Lung (tissue), 12 donors: ENCODE data around the gene COL4A1. TPM values are rescaled to one million over a fixed set of nuclear protein-coding genes. Genes with fewer than 3 reads are reported as not detected.
"Not testable (repeated sequence)": the region's sequence is repeated elsewhere in the genome, so short reads cannot be mapped to it uniquely, and the experiment has no call there.

Experiments used
- ATAC-seq: fragments of 200-7000 bp; cut with Tn5 transposase; one replicate; pipeline ENCODE4 v1.9.1; 2020; ENCODE audit warnings: moderate number of reproducible peaks; ENCODE audit not compliant: insufficient read depth, low FRiP score
- DNase-seq, 3 donors: peaks; one replicate each; pipeline ENCODE4 v3.0.0-alpha.2; 2013 to 2017
- H3K27ac ChIP-seq, 2 donors: one replicate each; pipeline ENCODE4 v1.5.1; 2013; ENCODE audit warnings: mild to moderate bottlenecking in 2 of 2, moderate library complexity in 2 of 2, control low read depth in 1 of 2, inconsistent platforms in 1 of 2, low read depth in 1 of 2, low read length in 1 of 2
- H3K27me3 ChIP-seq, 3 donors: one replicate each; pipeline ENCODE4 v1.5.1; 2013; ENCODE audit warnings: low read length in 2 of 3; ENCODE audit not compliant: control insufficient read depth in 3 of 3, insufficient read depth in 3 of 3
- H3K36me3 ChIP-seq, 4 donors: one replicate each; pipeline ENCODE4 v1.5.1; 2013; ENCODE audit warnings: low read length in 4 of 4, mild to moderate bottlenecking in 1 of 4, moderate library complexity in 1 of 4; ENCODE audit not compliant: control insufficient read depth in 4 of 4, insufficient read depth in 4 of 4
- H3K4me1 ChIP-seq, 5 donors: one replicate each; pipeline ENCODE4 v1.5.1; 2013; ENCODE audit warnings: low read length in 5 of 5, mild to moderate bottlenecking in 2 of 5, moderate library complexity in 1 of 5; ENCODE audit not compliant: control insufficient read depth in 5 of 5, insufficient read depth in 5 of 5
- H3K4me3 ChIP-seq: one replicate; pipeline ENCODE4 v1.5.1; 2013; ENCODE audit warnings: mild to moderate bottlenecking, control low read depth, moderate library complexity
- H3K9ac ChIP-seq, 2 donors: one replicate each; pipeline ENCODE4 v1.5.1; 2013; ENCODE audit warnings: low read length in 2 of 2, control low read depth in 1 of 2; ENCODE audit not compliant: insufficient read depth in 1 of 2
- H3K9me3 ChIP-seq, 4 donors: one replicate each; pipeline ENCODE4 v1.5.1; 2013; ENCODE audit warnings: low read length in 3 of 4, mild to moderate bottlenecking in 1 of 4, moderate library complexity in 1 of 4; ENCODE audit not compliant: control insufficient read depth in 4 of 4, insufficient read depth in 3 of 4
- WGBS, 2 donors: extraction: QIAGEN DNeasy Blood & Tissue Kit; methylation state at CpG; one replicate each; pipeline ENCODE4 v1.1.7; 2013; 5-methylcytosine and 5-hydroxymethylcytosine counted together
- polyA plus RNA-seq, 2 donors: library from polyadenylated mRNA; stranded (reverse); fragments of 200-250 nt; gene quantifications; one replicate each; pipeline ENCODE4 v1.2.1, GENCODE V29; 2013
- total RNA-seq, 2 donors: library from RNA; depleted of rRNA in 1 of 2; stranded (reverse); fragments of >200 nt in 1 of 2; gene quantifications; one replicate each; pipeline ENCODE4 v1.2.1, GENCODE V29; 2014 to 2021
- TF ChIP-seq, protein P1 (sequence below): IDR thresholded peaks from 2 replicates; pipeline ENCODE4 v1.5.1; 2012; ENCODE audit warnings: mild to moderate bottlenecking; ENCODE audit errors: control extremely low read depth, extremely low read depth
- donor health status: control.
- donor health status: control.
- donor health status: Bipolar disorder and iron deficiency.
- donor health status: healthy.
- donor health status: DM: yes; HTN: yes; CAD: no.

The COL4A1 gene
- total and polyA plus RNA-seq, 4 donors: 114 to 1,051 (median 318) TPM

DNA sequence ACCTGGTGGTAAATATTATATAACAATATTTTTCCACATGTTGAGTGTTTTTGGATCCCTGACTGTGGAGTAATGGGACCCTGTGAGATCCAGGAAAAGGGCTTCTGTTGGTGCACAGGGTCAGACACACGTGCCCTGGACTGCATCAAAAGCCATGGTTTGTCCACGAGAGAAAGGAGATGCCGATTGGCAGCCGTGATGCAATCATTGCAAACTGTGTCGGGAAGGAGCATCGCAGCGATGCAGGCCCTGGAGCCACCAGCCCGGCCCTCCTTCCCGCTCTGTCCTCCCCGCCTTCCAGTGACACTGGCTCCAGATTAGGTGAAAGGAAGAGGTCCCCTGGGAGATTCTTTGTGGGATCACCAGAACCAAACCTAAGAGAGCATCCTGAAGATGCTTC is 9.2 kb upstream of the COL4A1 start:
- Histone ChIP-seq H3K27me3 (peaks cover 0 to 4% (median 0%) of the 10 kb centered on the region in 3 donors), H3K9ac (no peak overlapping the region), H3K27ac (peak overlapping the region; percentile 34 to 36), H3K36me3 (peaks cover 0 to 8% (median 6%) of the 10 kb centered on the region in 4 donors), H3K4me3 (no peak overlapping the region), H3K4me1 (peaks cover 9 to 38% (median 14%) of the 10 kb centered on the region in 5 donors), H3K9me3 (peaks cover 0 to 2% (median 0%) of the 10 kb centered on the region in 4 donors)
- TF ChIP-seq, protein P1, sequence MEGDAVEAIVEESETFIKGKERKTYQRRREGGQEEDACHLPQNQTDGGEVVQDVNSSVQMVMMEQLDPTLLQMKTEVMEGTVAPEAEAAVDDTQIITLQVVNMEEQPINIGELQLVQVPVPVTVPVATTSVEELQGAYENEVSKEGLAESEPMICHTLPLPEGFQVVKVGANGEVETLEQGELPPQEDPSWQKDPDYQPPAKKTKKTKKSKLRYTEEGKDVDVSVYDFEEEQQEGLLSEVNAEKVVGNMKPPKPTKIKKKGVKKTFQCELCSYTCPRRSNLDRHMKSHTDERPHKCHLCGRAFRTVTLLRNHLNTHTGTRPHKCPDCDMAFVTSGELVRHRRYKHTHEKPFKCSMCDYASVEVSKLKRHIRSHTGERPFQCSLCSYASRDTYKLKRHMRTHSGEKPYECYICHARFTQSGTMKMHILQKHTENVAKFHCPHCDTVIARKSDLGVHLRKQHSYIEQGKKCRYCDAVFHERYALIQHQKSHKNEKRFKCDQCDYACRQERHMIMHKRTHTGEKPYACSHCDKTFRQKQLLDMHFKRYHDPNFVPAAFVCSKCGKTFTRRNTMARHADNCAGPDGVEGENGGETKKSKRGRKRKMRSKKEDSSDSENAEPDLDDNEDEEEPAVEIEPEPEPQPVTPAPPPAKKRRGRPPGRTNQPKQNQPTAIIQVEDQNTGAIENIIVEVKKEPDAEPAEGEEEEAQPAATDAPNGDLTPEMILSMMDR: no peak
- DNase-seq (no peak), ATAC-seq (no peak)
- WGBS, 2 donors: 82 to 85% methylated on average over 10 of the region's 10 CpGs

- Histone ChIP-seq H3K36me3 (peaks cover 0 to 12% (median 7%) of the 10 kb centered on the region in 4 donors), H3K27me3 (peaks cover 0 to 4% (median 0%) of the 10 kb centered on the region in 3 donors), H3K4me3 (no peak overlapping the region), H3K27ac (peak overlapping the region; percentile 14 to 51), H3K4me1 (peaks cover 6 to 38% (median 24%) of the 10 kb centered on the region in 5 donors), H3K9me3 (peaks cover 0 to 2% (median 0%) of the 10 kb centered on the region in 4 donors), H3K9ac (no peak overlapping the region)
- DNase-seq: no peak
- no peak for ATAC-seq
- TF ChIP-seq, protein P1: no peak
- 79 to 85% methylated on average over 18 of the region's 18 CpGs for WGBS, 2 donors
These were observed 7.7 kb upstream of the COL4A1 start for GRCh38 chr13:110314516-110315245.

- peaks cover 0 to 12% (median 9%) of the 10 kb centered on the region in 4 donors for H3K36me3 ChIP-seq
- not testable (repeated sequence) for H3K9ac ChIP-seq, ATAC-seq, DNase-seq, H3K4me3 ChIP-seq, H3K27me3 ChIP-seq, H3K9me3 ChIP-seq
- H3K4me1 ChIP-seq: peaks cover 11 to 36% (median 29%) of the 10 kb centered on the region in 5 donors
- 57 to 61% methylated on average over 9 to 10 of the region's 16 CpGs for WGBS, 2 donors
- H3K27ac ChIP-seq: peak overlapping the region in 1 of 2 donors; percentile 44
These were observed 6.8 kb upstream of the COL4A1 start for GRCh38 chr13:110313733-110314132.

GRCh38 chr13:110313261-110313660 is 6.3 kb upstream of the COL4A1 start:
- peaks cover 11 to 35% (median 29%) of the 10 kb centered on the region in 5 donors for H3K4me1 ChIP-seq
- not testable (repeated sequence) for DNase-seq

More at GRCh38 chr13:110313261-110313660, 6.3 kb upstream of the COL4A1 start:
- not testable (repeated sequence) for H3K4me3 ChIP-seq, H3K9me3 ChIP-seq, ATAC-seq, H3K27me3 ChIP-seq, H3K9ac ChIP-seq
- 76 to 85% methylated on average over 6 to 22 of the region's 29 CpGs for WGBS, 2 donors
- Histone ChIP-seq H3K27ac (peak overlapping the region in 1 of 2 donors; percentile 21), H3K36me3 (peaks cover 0 to 12% (median 9%) of the 10 kb centered on the region in 4 donors)
